GM19238 (cell line): Measurements from ENCODE around the gene LAIR2.

Experiments
- DNase-seq: peaks from one replicate; pipeline ENCODE4 v3.0.0; 2011; ENCODE audit warnings: low spot score; ENCODE audit not compliant: insufficient read length

Gene LAIR2, protein sequence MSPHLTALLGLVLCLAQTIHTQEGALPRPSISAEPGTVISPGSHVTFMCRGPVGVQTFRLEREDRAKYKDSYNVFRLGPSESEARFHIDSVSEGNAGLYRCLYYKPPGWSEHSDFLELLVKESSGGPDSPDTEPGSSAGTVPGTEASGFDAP

DNA sequence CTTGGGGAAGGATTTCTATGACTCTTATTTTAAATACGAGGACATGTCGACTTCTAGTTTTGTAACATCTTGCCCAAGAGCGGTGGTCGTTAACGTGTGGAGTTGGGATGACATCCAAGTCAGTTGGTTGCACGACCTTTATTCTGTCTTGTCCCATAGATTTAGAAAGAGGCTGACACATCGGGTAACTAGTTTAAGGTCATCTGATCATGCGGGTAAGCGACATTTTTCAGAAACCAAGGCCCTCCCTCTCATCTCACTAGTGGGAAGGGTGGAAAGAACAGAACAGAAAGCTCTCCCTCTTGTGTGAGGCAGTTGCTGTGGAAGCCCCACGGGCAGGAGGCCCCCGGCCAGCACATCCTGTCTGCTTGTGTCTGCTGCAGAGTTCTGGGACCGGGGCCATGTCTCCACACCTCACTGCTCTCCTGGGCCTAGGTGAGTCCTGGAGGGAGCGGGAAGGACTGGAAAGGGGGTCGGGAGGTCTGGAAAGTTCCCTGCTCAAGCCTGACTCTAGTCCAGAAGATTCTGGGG lies at the start of gene LAIR2:
TSS of gene LAIR2 (plus strand) at position 314 of the 531 bp plus-strand sequence. CDS start at position 402, 88 bp downstream.
- no peak for DNase-seq

DNA sequence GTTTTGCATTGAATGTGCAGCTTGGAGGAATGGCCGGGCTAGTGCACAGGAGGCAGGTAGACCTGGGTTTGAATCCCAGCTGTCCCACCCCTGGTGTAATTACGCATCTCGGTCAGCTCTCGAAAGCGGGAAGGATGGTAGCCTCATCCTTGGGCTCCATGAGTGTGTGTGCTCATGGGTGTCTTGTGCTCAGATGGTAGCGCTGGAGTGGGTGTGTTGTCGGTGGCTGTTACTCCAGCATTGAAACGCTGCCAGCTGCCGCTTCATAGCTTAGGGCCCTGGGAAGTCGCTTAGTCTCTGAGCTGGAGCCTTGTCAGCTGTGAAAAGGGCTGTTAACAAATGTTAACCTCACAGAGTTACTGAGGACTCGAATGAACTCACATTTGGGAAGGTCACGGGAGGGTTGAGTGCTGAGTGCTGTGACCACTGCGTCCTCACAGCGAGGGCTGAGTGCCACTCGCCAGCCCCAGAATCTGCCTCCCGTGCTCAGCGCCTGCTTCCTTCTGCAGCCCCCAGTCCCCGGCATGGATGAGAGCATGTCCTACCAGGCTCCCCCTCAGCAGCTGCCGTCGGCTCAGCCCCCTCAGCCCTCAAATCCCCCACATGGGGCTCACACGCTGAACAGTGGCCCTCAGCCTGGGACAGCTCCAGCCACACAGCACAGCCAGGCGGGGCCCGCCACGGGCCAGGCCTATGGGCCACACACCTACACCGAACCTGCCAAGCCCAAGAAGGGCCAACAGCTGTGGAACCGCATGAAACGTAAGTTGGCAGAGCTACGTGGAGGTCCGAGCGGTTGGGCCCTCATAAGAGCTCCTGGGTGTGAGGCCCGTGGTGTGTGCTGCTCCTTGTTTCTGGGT lies 48.5 kb upstream of the LAIR2 start:
- DNase-seq = no peak

DNA sequence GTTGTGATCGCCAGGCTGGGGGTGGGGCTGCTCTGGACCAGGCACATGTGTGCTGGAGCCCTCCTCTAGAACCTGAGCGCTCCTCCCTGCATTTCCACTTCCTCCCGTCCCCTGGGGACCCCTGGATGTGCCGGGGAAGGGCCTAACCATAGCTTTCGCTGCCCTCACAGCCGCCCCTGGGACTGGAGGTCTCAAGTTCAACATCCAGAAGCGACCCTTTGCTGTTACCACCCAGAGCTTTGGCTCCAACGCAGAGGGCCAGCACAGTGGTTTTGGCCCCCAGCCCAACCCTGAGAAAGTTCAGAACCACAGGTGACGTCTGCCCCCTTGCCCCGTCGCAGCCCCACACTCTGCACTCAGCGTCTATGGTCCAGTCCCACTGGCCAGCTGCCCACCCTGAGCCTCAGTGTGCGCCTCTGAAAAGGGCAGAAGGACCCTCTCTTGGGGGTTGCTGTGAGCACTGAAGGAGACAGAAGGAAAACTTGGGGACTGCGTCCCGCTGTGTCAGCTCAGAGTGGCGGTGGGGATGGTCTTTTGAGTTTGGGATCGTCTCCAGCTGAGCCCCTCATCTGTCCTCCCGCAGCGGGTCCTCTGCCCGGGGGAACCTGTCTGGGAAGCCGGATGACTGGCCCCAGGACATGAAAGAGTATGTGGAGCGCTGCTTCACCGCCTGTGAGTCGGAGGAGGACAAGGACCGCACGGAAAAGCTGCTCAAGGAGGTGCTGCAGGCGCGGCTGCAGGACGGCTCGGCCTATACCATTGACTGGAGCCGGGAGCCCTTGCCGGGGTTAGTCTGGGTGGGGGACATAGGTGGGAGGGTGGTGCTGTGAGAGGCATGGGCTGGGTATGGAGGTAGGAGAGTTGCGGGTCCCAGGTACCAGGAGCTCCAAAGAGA lies 47.6 kb upstream of the LAIR2 start:
- DNase-seq = no peak

DNA sequence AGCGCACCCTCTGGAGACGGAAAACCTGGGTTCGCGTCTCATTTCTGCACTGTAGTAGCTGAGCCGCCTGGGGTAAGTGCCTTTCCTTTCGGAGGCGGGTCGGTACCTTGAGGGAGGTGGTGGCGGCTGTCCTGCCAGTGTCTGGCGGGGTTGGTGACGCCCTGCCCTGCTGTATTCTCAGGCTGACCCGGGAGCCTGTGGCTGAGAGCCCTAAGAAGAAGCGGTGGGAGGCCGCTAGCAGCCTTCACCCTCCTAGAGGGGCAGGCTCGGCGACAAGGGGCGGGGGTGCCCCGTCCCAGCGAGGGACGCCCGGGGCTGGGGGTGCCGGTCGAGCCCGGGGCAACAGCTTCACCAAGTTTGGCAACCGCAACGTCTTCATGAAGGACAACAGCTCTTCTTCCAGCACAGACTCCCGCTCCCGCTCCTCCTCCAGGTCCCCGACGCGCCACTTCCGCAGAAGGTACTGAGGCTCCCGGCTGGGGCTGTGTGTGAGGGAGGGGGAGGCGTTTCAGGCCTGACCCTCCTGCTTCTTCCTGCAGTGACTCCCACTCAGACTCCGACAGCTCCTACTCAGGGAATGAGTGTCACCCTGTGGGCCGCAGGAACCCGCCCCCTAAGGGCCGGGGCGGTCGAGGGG lies 46.7 kb upstream of the LAIR2 start:
- DNase-seq = no peak

DNA sequence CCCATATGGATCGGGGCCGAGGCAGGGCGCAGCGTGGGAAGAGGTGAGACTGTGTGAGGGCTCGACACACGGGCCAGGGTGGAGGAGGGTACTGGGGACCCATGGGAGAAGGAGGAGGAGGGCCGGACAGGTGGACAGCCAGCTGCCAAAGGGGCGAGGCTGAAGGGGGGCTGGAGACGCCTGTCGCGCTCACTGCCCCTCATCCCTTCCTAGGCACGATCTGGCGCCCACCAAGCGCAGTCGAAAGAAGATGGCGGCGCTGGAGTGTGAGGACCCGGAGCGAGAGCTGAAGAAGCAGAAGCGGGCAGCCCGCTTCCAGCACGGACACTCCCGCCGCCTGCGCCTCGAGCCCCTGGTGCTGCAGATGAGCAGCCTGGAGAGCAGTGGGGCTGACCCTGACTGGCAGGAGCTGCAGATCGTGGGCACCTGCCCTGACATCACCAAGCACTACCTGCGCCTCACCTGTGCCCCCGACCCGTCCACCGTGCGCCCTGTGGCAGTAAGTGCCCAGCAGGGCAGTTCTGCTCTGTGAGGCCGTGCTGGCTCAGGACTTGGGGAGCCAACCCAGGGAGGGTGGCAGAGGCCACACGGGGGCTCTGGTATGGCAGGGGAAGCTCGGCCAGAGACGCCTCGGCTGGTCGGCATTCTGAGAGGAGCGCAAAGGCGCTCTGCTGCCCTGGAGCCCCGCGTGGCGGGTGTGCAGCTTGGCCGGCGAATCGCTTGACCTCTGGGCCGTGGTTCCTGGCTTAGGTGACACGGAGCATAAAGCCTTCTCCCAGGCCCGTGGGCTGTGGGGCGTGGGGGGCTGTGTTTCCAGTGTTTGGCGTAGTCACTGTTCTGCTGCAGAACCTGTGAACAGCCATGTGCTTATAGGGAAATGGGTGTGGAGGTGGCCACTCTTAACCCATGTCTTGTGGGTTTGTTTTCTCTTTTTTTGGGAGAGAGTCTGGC lies 45.9 kb upstream of the LAIR2 start:
- DNase-seq = no peak

DNA sequence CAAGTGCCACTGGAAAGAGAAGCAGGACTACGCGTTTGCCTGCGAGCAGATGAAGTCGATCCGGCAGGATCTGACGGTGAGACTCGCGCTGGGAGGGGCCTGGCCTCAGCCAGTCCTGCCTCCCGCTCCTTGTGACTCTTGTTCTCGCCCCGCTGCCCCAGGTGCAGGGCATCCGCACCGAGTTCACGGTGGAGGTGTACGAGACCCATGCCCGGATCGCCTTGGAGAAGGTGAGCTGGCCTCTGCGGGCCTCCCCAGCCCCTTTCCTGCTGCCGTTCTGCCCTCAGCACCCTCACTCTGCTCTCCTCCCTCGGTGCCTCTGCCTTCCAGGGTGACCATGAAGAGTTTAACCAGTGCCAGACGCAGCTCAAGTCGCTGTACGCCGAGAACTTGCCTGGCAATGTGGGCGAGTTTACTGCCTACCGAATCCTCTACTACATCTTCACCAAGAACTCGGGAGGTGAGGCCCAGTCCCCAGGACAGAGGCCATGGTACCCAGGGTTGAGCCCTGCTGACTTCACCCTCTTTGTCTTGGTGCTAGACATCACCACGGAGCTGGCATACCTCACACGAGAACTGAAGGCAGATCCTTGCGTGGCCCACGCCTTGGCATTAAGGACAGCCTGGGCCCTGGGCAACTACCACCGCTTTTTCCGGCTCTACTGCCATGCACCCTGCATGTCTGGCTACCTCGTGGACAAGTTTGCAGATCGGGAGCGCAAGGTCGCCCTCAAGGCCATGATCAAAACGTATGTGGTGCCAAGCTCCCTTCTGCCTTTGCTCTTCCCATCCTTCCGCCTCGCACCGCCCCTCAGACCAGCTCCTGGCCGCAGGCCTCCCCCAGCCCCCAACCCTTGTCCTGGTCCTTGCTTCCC lies 44.6 kb upstream of the LAIR2 start:
- no peak for DNase-seq

DNA sequence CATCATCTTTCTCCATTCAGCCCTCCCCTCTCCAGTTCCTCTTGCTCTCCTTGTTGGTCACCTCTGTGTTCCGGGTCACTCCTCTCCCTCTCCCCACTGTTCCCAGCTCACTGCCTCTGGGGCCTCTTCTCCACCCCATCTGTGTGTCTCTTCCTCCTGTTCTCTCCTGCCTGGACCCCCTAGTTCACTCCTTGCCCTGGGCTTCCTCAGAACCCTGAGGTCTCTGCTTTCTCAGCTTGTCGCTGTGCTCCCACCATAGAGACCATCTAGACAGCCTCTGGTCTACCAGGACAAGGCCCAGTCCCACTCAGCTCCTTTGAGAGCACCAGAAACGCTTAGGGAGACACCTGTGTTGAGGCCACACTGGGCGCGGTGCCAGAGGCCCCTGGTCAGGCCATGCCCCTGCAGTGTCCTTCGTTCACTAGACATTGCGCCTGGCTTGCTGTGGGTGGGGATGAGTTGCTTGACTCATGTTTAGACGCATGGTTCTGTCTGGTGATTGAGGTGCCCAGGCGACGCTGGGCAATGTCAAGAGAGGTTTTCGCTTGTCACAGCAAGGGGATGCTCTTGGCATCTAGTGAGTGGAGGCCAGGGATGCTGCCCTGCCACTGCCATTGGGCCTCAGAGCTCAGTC lies 43.9 kb upstream of the LAIR2 start:
- DNase-seq = no peak

DNA sequence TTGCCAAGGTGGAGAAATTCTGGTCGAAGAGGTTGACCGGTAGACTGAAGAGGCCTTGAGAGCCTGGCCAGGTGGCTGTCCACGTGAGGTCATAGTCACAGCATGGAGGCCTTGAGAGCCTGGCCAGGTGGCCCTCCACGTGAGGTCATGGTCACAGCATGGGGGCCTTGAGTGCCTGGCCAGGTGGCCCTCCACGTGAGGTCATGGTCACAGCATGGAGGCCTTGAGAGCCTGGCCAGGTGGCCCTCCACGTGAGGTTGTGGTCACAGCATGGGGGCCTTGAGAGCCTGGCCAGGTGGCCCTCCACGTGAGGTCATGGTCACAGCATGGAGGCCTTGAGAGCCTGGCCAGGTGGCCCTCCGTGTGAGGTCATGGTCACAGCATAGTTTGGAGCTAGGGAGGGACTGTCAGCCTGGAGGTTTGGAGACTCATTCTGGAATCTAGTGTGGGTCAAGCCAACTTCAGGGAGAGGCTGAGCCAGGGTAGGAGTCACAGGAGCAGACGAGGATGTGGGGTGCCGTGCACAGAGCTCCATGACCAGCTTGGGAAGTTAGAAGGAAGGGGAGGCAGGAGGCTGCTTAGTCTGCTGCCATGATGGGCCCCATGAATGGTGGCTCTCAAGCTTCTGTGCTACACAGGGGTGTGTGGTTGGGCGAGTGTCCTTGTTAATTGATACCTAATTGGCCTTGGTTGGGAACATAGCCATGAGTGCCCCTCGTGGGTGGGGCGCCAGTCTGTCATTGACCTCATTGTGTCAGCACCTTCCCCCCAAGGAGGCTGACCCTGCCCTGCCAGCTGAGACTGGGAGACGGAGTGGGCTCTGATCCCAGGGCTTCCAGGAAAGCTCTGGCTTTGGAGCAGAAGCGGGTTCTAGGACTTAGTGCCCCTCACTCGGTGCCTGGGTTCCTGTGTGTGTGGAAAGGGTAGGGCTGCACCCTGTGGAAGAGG lies 43.1 kb upstream of the LAIR2 start:
- no peak for DNase-seq

DNA sequence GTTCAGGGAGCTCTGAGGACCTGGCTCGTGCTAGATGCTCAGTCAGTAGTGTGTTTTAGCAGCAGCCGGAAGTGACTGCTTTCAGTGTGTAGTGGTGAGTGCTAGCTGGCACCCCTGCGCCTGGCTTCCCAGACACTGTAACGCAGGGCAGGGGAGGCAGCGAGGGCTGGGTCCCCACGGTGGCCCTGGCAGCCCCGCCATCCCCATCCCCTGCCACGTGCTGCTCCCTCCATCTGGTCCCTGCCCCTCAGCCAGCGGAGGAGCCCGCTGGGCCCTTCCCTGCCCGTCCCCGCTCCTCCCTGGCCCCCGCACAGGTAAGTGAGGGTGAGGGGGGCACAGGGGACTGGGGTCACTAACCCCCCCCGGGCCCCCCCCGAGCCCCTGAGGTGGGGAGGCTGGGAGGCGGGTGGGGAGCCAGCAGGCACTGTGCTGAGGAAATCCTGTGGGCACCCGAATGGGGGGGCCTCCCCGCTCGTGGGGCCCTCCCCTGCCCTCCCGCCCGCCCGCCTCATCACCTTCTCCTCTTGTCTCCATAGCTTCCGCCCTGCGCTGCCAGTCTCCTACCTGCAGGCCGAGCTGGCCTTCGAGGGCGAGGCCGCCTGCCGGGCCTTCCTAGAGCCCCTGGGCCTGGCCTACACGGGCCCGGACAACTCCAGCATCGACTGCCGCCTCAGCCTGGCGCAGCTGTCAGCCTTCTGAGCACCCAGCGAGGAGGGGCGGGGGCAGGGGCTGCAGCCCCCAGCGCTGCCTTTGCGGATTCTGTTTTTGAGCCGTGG lies 42.2 kb upstream of the LAIR2 start:
- DNase-seq = no peak

DNA sequence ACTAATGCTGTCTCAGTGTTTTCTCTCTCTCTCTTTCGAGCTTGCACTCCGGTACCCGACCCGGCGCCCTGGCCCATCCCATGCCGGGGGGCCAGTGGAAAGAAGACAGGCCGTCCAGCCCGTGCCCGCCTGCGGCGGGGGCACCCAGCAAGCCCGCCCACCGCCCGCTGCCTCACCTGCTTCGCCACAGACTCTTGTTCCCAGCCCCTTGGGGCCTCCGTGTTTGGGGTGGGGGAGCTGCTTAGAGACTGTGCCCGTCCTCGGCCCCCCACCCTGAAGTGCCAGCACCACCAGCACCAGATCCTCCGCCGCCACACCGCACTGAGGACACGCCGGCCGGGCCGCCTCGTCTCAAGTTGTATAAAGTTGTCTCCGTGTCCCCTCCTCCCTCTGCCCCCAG lies 41.4 kb upstream of the LAIR2 start:
- DNase-seq = no peak

DNA sequence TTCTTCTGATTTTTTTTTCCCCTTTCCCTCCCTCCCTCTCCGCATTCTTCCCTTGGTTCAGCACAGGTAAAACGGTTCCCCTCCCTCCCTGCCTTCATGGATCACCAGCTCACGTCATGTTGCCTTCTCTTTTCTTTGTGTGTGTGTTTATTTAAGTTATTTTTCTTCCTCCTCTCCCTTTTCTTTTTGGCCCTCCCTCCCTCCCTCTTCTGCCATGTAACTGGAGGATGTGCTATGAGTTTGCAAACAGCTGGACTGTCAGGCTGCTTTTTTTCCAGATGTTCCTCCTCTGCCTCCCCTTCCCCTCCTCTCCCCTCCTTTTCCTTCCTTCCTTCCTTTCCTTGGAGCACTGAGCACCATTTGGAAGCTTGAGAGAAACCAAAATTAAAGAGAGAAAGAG lies 41.0 kb upstream of the LAIR2 start:
- no peak for DNase-seq

DNA sequence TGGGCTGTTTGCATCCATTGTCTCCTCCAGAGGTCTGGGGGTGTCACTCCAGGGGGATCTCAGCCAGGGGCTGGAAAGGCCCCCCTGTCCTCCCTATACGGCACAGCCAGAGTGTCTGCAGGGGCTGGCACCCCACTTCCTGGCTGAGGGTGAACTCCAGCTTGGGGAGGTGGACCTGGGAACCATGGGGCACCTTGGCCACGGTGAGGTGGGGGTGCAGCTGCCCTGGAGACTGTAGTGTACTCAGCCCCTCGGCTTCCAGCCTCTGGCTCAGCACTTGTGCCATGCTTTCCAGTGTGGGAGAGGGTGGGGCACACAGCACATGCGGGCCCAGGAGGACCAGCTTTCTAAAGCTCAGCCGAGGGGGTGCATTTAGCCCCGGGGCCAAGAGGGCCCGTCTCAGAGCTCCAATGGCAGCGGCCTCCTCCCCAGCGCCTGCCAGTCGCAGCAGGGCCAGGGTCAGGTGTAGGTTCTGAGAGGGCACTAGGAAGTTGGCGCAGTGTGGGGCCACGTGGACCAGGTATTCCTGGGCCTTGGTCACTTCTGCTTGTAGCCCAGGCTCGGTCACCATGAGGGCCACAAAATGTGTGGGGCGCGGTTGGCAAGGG lies 40.5 kb upstream of the LAIR2 start:
- no peak for DNase-seq

DNA sequence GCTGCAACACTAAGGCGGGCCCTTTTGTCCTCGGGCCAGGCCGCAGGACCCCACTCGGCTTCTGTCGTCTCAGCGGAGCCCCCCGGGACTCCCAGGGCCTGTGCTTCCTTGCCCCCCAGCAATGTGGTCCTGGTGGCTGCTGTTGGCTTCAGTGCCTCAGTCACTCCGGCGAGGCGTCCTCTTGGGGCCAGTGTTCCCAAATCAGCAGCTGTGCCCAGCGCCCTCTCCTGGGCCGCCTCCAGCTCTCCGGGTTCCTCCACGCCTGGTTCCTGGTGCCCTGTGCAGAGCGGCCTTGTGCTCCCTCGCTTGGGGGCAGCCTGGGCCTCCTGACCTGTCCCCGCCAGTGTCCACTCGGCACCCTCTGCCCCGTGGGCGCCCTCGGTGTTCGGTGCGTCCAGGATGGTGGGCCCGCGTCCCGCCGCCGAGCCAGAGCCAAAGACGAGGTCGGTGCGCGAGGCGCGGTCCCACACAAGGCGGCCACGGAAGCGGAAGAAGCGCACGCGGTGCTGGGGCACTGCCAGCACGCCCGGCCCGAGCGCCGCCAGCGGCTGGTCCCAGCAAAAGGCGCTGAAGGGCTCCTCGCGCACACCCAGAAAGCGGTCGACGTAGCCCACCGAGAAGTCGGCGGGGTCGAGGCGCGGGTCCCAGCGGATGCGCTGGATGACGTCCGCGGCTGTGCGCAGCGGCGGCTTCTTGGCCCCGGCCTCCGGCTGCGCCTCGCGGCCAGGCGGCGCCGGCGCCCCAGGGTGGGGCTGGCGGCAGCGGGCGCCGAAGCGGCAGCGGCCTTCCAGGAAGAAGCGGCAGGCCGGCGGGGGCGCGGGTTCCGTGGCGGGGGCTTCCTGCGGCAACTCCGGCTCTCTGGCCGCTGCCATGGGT lies 39.7 kb upstream of the LAIR2 start:
- no peak for DNase-seq

DNA sequence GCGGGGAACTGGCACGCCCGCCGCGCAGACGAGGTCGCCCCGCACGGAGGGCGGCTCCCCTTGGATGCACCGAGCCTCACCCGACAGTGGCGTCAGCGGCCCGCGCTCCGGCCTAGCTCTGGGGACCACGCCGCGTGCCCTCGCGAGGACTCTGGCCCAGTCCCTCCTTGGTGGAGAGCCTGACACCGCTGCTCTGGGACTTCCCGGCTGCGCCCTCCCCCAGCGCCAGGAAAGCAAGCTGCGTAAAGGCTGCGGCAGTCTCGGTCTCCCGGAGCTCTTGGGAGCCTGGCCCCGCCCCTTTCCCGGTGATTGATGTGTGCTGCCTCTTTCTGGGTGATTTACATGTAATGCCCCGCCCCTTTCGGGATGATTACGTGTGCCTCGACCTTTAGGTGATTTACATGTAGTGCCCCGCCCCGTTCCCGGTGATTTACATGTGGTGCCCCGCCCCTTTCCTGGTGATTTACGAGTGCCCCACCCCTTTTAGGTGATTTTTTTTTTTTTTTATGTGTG lies 39.0 kb upstream of the LAIR2 start, which contains the start of gene LENG9:
TSS of gene LENG9 (minus strand) at position 248 of the 513 bp plus-strand sequence. CDS start 252 bp downstream, outside the sequence.
- peak; percentile 76 for DNase-seq

DNA sequence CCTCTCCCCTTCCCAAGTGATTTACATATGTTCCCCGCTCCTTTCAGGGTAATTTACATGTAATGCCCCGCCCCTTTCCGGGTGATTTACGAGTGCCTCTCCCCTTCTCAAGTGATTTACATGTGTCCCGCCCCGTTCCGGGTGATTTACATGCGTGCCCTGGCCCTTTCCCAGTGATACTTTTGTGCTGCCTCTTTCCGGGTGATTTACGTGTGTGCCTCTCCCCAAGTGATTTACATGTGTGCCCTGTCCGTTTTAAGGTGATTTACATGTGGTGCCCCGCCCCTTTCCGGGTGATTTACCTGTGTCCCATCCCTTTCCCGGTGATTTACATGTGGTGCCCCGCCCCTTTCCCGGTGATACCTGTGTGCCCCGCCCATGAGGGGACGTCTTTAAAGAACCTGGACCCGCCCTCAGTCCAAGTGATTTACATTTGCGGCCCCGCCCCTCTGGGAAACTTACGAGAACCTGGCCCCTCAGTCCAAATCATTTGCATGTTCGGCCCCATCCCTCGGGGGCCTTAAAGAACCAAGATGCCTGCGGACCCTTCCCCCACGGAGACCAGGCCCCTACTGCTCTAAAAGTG lies 38.5 kb upstream of the LAIR2 start:
- peak; percentile 72 for DNase-seq
